ENCODE measurements around the gene XRCC4.

- no peak for TF ChIP-seq CTCF (IDR thresholded peaks at IDR 0.05; ENCODE audit: low read depth, low read length, missing input control)
- TF ChIP-seq MAX (IDR thresholded peaks at IDR 0.05), result no peak
- TF ChIP-seq SP1 (IDR thresholded peaks at IDR 0.05), result no peak
- TF ChIP-seq NR2F2 (IDR thresholded peaks at IDR 0.05), result no peak
- TF ChIP-seq FOXA1 (IDR thresholded peaks at IDR 0.05), result no peak
- no peak for TF ChIP-seq ZBTB33 (IDR thresholded peaks at IDR 0.05)
- TF ChIP-seq RAD21 (IDR thresholded peaks at IDR 0.05), result no peak
- TF ChIP-seq HNF4A (conservative IDR thresholded peaks at IDR 0.05), result no peak
- no peak for TF ChIP-seq GABPA (IDR thresholded peaks at IDR 0.05 in 1 of 2, conservative IDR thresholded peaks at IDR 0.05 in 1 of 2)
Observed at GRCh38 chr5:83107692-83108420, 30.5 kb downstream of the XRCC4 start.
